SK-N-MC (cell line): ENCODE results near the gene KRT76.
"Not testable (repeated sequence)": the region's sequence is repeated elsewhere in the genome, so short reads cannot be mapped to it uniquely, and the experiment has no call there.

Experiments
- DNase-seq: peaks from one replicate; pipeline ENCODE4 v3.0.0-alpha.2; 2011; ENCODE audit warnings: low read depth, low spot score
- H3K27ac ChIP-seq: fragments of 200-600 bp; sonication (generic); 2 replicates; pipeline ENCODE4 v1.5.1; 2016; ENCODE audit warnings: mixed run types
- H3K36me3 ChIP-seq: fragments of 200-600 bp; sonication (generic); 2 replicates; pipeline ENCODE4 v1.6.1; 2017; ENCODE audit warnings: antibody characterized with exemption, low read length, mixed read lengths; ENCODE audit not compliant: insufficient read depth
- H3K4me3 ChIP-seq: fragments of 200-600 bp; sonication (generic); 2 replicates; pipeline ENCODE4 v1.5.1; 2016
- H3K9ac ChIP-seq: fragments of 200-600 bp; sonication (generic); 2 replicates; pipeline ENCODE4 v1.8.0; 2017; ENCODE audit warnings: mixed run types, mixed read lengths; ENCODE audit not compliant: insufficient read length
- H3K9me3 ChIP-seq: fragments of 200-600 bp; sonication (generic); 2 replicates; pipeline ENCODE4 v1.6.1; 2017; ENCODE audit warnings: low read depth, mild to moderate bottlenecking, antibody characterized with exemption, low read length, moderate library complexity, mixed read lengths
- EZH2 ChIP-seq: fragments of 200-600 bp; sonication (generic); IDR thresholded peaks from one replicate; pipeline ENCODE4 v1.6.1; 2017; ENCODE audit warnings: antibody characterized with exemption
- FOXP2 ChIP-seq: optimal IDR thresholded peaks from 2 replicates; pipeline ENCODE3; 2011; ENCODE audit warnings: mild to moderate bottlenecking, moderate library complexity; ENCODE audit not compliant: insufficient read depth; ENCODE audit errors: extremely low read length, control extremely low read depth
- POLR2AphosphoS5 ChIP-seq: IDR thresholded peaks from 2 replicates; pipeline ENCODE4 v1.6.1; 2012; ENCODE audit warnings: mild to moderate bottlenecking, low read depth, low read length, borderline replicate concordance

Gene KRT76

DNA sequence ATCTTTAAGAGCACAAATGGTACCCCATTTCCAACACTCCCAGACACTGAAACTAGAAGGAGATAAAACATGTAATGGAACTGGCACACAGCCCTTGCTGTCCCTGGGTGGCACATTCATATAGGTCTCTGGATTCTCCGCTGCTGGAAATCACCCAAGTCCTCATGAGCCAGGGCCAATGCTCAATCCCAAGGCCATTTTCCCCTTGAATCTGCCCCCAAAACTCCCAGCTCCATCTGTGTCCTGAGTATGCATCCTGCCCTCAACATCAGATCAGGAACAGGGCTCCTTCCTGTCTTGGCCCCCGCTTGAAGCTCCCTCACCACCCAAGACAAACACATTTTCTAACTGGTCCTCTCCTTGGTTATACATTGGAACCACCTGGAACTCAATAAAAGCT lies 24.6 kb downstream of the KRT76 start:
- H3K27ac ChIP-seq, result no peak overlapping the region
- H3K9ac ChIP-seq, result no peak overlapping the region
- DNase-seq, result no peak
- H3K9me3 ChIP-seq, result no peaks in the 10 kb centered on the region
- TF ChIP-seq POLR2AphosphoS5 (no peak), FOXP2 (no peak), EZH2 (no peak)
- no peak overlapping the region for H3K4me3 ChIP-seq
- no peaks in the 10 kb centered on the region for H3K36me3 ChIP-seq

- H3K27ac ChIP-seq, result no peak overlapping the region
- no peaks in the 10 kb centered on the region for H3K36me3 ChIP-seq
- TF ChIP-seq POLR2AphosphoS5 (no peak), EZH2 (no peak), FOXP2 (no peak)
- no peak overlapping the region for H3K4me3 ChIP-seq
- no peak overlapping the region for H3K9ac ChIP-seq
- DNase-seq, result no peak
- no peaks in the 10 kb centered on the region for H3K9me3 ChIP-seq
Observed at GRCh38 chr12:52751795-52752194, 25.4 kb downstream of the KRT76 start.

DNA sequence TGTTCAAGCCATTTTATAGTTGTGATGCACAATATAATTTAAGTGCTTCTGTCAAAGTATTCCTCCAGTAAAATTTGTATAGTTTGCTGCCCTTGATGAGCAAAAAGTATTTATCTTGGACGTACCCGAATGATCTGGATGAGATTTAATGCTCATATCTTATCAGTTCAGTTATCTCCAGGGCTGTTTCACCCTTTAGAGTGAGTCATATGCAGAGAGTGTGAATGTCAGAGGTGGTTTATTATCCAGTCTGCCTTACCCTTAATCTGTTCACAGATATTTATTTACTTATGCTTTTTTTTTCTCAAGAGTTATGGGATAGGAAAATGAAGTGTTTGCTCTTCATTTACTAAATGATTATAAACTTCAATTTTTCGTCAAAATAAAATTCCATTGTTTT lies 26.6 kb downstream of the KRT76 start:
- not testable (repeated sequence) for H3K36me3 ChIP-seq, H3K9me3 ChIP-seq, DNase-seq, H3K27ac ChIP-seq, H3K9ac ChIP-seq, H3K4me3 ChIP-seq

GRCh38 chr12:52749827-52750226 lies 27.3 kb downstream of the KRT76 start:
- H3K9me3 ChIP-seq, result no peaks in the 10 kb centered on the region
- no peak for TF ChIP-seq FOXP2
- TF ChIP-seq EZH2, result no peak
- no peak for TF ChIP-seq POLR2AphosphoS5
- no peak overlapping the region for H3K4me3 ChIP-seq
- H3K9ac ChIP-seq, result no peak overlapping the region
- no peak for DNase-seq
- no peak overlapping the region for H3K27ac ChIP-seq
- no peaks in the 10 kb centered on the region for H3K36me3 ChIP-seq

DNA sequence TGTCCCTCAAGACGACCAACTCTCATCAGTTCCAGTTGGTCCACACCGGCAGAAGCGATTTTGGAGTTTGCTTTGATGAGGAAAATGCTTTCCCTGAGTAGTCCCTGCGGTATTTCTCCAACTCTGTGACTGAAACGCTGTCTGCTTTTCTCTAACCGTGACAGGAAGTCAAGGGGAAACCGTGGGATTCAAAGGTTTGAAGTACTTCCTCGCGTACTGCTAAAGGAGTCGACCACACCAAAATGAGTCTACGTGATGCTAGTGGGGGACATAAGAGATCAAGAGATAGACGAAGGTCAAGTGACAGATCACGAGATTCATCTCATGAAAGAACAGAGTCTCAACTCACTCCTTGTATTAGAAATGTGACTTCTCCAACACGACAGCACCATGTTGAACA lies 28.6 kb downstream of the KRT76 start:
- no peak for DNase-seq
- TF ChIP-seq EZH2 (no peak), POLR2AphosphoS5 (no peak), FOXP2 (no peak)
- H3K36me3 ChIP-seq, result no peaks in the 10 kb centered on the region
- H3K27ac ChIP-seq, result no peak overlapping the region
- no peak overlapping the region for H3K4me3 ChIP-seq
- H3K9me3 ChIP-seq, result no peaks in the 10 kb centered on the region
- no peak overlapping the region for H3K9ac ChIP-seq

DNA sequence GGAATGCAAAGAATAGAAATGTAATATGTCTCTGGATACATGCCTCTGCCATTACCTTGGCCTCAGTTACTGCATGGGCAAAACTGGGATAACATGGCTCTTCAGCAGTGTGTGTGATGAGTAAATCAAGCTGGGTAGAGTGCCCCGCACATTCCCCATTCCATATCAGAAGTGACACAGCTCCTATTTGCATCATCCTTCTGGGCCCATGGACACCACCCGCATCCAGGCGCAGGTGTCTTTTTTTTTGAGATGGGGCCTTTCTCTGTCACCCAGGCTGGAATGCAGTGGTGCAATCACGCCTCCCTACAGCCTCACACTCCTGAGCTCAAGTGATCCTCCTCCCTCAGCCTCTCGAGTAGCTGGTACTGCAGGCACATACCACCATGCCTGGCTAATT lies 31.6 kb downstream of the KRT76 start:
- no peak for TF ChIP-seq FOXP2
- no peak for TF ChIP-seq EZH2
- no peak for TF ChIP-seq POLR2AphosphoS5
- H3K4me3 ChIP-seq, result no peak overlapping the region

GRCh38 chr12:52744493-52745156 lies 32.5 kb downstream of the KRT76 start:
- Histone ChIP-seq H3K9ac (no peak overlapping the region), H3K36me3 (no peaks in the 10 kb centered on the region), H3K4me3 (no peak overlapping the region), H3K9me3 (no peaks in the 10 kb centered on the region), H3K27ac (no peak overlapping the region)
- no peak for DNase-seq
- TF ChIP-seq POLR2AphosphoS5, result no peak
- no peak for TF ChIP-seq EZH2
- TF ChIP-seq FOXP2, result no peak

More for the DNA sequence above, 31.6 kb downstream of the KRT76 start:
- Histone ChIP-seq H3K9me3 (no peaks in the 10 kb centered on the region), H3K27ac (no peak overlapping the region), H3K36me3 (no peaks in the 10 kb centered on the region), H3K9ac (no peak overlapping the region)
- DNase-seq, result no peak

DNA sequence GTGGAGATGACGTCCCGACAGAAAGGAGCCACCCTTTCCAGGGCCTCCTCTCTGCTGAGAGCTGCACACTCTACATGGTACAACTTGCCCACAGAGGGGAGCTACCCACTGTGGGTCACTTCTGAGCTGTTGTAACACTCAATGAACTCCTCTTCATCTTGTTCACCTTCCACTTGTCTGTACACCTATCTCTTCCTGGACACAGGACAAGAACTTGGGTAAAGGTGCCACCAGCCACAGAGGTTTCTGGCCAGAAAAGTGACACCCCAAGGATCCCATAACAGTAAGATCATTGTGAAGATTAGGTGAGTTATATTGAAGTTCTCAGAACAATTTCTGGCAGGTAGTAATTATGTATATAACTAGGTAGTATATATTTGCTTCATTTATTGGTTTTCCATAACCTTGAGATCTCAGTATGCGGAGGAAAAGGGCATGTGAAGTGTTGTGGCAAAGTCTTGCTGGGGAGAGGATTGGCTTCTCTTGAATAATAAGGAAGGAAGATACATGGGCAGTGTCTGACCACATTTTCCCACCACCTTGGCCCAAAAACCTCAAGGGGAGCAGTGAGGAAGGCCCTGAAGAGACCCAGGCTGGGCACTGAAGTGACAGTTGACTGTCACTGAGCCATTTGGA lies 34.2 kb downstream of the KRT76 start:
- no peak for DNase-seq
- Histone ChIP-seq H3K4me3 (no peak overlapping the region), H3K27ac (no peak overlapping the region), H3K9ac (no peak overlapping the region), H3K9me3 (no peaks in the 10 kb centered on the region), H3K36me3 (no peaks in the 10 kb centered on the region)
- TF ChIP-seq FOXP2 (no peak), EZH2 (no peak), POLR2AphosphoS5 (no peak)

- no peak for DNase-seq
- no peaks in the 10 kb centered on the region for H3K36me3 ChIP-seq
- H3K9me3 ChIP-seq, result no peaks in the 10 kb centered on the region
- H3K9ac ChIP-seq, result no peak overlapping the region
- H3K4me3 ChIP-seq, result no peak overlapping the region
- no peak overlapping the region for H3K27ac ChIP-seq
- no peak for TF ChIP-seq FOXP2
- no peak for TF ChIP-seq POLR2AphosphoS5
- TF ChIP-seq EZH2, result no peak
Observed at GRCh38 chr12:52742196-52742580, 35.0 kb downstream of the KRT76 start.
